ENCODE measurements around the gene FANCE. TPM values are rescaled to one million over a fixed set of nuclear protein-coding genes. Genes with fewer than 3 reads are reported as not detected.
A peak's percentile ranks its signal among the peaks of the same experiment; 100 is the strongest.

The FANCE gene
- total and polyA plus RNA-seq, 8 donors, result 1.7 to 4.0 (median 2.6) TPM

- intact Hi-C loops (cut with DNase I), result no loop called here
- DNase-seq, result no peak
- TF ChIP-seq CTCF (IDR thresholded peaks at IDR 0.05), result no peak
- Histone ChIP-seq H3K9me3 (no peaks in the 10 kb centered on the region), H3K27me3 (no peaks in the 10 kb centered on the region), H3K27ac (no peak overlapping the region), H3K36me3 (peaks cover 0 to 18% (median 0%) of the 10 kb centered on the region in 3 donors), H3K4me1 (peaks cover 0 to 15% (median 0%) of the 10 kb centered on the region in 3 donors), H3K4me3 (no peak overlapping the region)
- WGBS, 2 donors, result 88 to 90% methylated on average over 14 of the region's 14 CpGs
- FAIRE-seq, result no peak
- peak in 1 of 4 donors; percentile 2 for ATAC-seq
These were observed 22.2 kb downstream of the FANCE start for GRCh38 chr6:35474131-35474941.

- no peak for ATAC-seq
- H3K27me3 ChIP-seq, result no peaks in the 10 kb centered on the region
- TF ChIP-seq CTCF (IDR thresholded peaks at IDR 0.05), result no peak
- H3K27ac ChIP-seq, result no peak overlapping the region
- no peak for FAIRE-seq
- peaks cover 0 to 12% (median 0%) of the 10 kb centered on the region in 3 donors for H3K4me1 ChIP-seq
- intact Hi-C loops (cut with DNase I), result no loop called here
- no peak overlapping the region for H3K4me3 ChIP-seq
- H3K36me3 ChIP-seq, result peaks cover 0 to 17% (median 0%) of the 10 kb centered on the region in 3 donors
- H3K9me3 ChIP-seq, result no peaks in the 10 kb centered on the region
- WGBS, 2 donors, result 90 to 94% methylated on average over 20 of the region's 20 CpGs
- DNase-seq, result no peak
These were observed 22.9 kb downstream of the FANCE start for GRCh38 chr6:35474942-35475570.

- ATAC-seq, result no peak
- H3K36me3 ChIP-seq, result peaks cover 0 to 11% (median 0%) of the 10 kb centered on the region in 3 donors
These were observed 23.4 kb downstream of the FANCE start for GRCh38 chr6:35475573-35475972.

GRCh38 chr6:35476004-35476403 lies 23.9 kb downstream of the FANCE start:
- 86 to 90% methylated on average over 14 of the region's 14 CpGs for WGBS, 2 donors
- intact Hi-C loops (cut with DNase I), result no loop called here
- Histone ChIP-seq H3K36me3 (peaks cover 0 to 7% (median 0%) of the 10 kb centered on the region in 3 donors), H3K4me3 (no peak overlapping the region), H3K27me3 (no peaks in the 10 kb centered on the region), H3K4me1 (peaks cover 0 to 3% (median 0%) of the 10 kb centered on the region in 3 donors), H3K27ac (no peak overlapping the region), H3K9me3 (no peaks in the 10 kb centered on the region)
- FAIRE-seq (no peak), ATAC-seq (no peak), DNase-seq (no peak)
- TF ChIP-seq CTCF (IDR thresholded peaks at IDR 0.05), result no peak

More at GRCh38 chr6:35475573-35475972, 23.4 kb downstream of the FANCE start:
- H3K9me3 ChIP-seq, result no peaks in the 10 kb centered on the region
- no peak for DNase-seq
- H3K27me3 ChIP-seq, result no peaks in the 10 kb centered on the region
- H3K4me1 ChIP-seq, result peaks cover 0 to 7% (median 0%) of the 10 kb centered on the region in 3 donors
- TF ChIP-seq CTCF (IDR thresholded peaks at IDR 0.05), result no peak
- 71 to 80% methylated on average over 4 of the region's 4 CpGs for WGBS, 2 donors
- intact Hi-C loops (cut with DNase I), result no loop called here
- H3K4me3 ChIP-seq, result no peak overlapping the region
- no peak for FAIRE-seq
- no peak overlapping the region for H3K27ac ChIP-seq
